ENCODE measurements around the gene PRR29. TPM values are rescaled to one million over a fixed set of nuclear protein-coding genes. Genes with fewer than 3 reads are reported as not detected.

The PRR29 gene
- total RNA-seq, 5 donors from 2014 or later (not counting 1 experiment from before 2014, with no cell fraction given), result 0.50 to 1.9 (median 1.1) TPM

- peaks cover 0 to 11% of the 10 kb centered on the region in 2 experiments for H3K4me1 ChIP-seq (ENCODE audit: control insufficient read depth in 1 of 2, extremely low read depth in 1 of 2, insufficient read depth in 2 of 2, low read length in 2 of 2)
- no peaks in the 10 kb centered on the region for H3K36me3 ChIP-seq (ENCODE audit: control insufficient read depth in 2 of 2, extremely low read depth in 1 of 2, insufficient read depth in 1 of 2, low read length in 1 of 2)
- Mint-ChIP-seq H3K27ac (no peak overlapping the region), H3K4me3 (no peak overlapping the region), H3K9me3 (no peaks in the 10 kb centered on the region), H3K27me3 (no peaks in the 10 kb centered on the region), H3K4me1 (peaks cover 0 to 14% (median 2%) of the 10 kb centered on the region in 3 donors), H3K36me3 (no peaks in the 10 kb centered on the region)
- ChIA-PET CTCF (no interaction called here), POLR2A (no interaction called here)
- H3K9me3 ChIP-seq, result no peaks in the 10 kb centered on the region
- H3K27ac ChIP-seq (ENCODE audit: low read length), result no peak overlapping the region
- no peak overlapping the region for H3K4me3 ChIP-seq (ENCODE audit: control insufficient read depth in 1 of 2, extremely low read depth in 1 of 2, low read length in 1 of 2)
- H3K27me3 ChIP-seq (replicated peaks in 1 of 2; ENCODE audit: control insufficient read depth in 2 of 2, extremely low read depth in 1 of 2, insufficient read depth in 2 of 2, low read length in 1 of 2), result peaks cover 0 to 16% of the 10 kb centered on the region in 2 experiments
- DNase-seq, result no peak
- ATAC-seq (replicated peaks in 1 of 4), result no peak
- 91% methylated on average over 6 of the region's 6 CpGs for WGBS (ENCODE audit: insufficient coverage)
These were observed 24.9 kb upstream of the PRR29 start for GRCh38 chr17:63973247-63973646.

- Histone ChIP-seq H3K9me3 (no peaks in the 10 kb centered on the region), H3K27ac (ENCODE audit: low read length) (no peak overlapping the region), H3K27me3 (replicated peaks in 1 of 2; ENCODE audit: control insufficient read depth in 2 of 2, extremely low read depth in 1 of 2, insufficient read depth in 2 of 2, low read length in 1 of 2) (peaks cover 0 to 16% of the 10 kb centered on the region in 2 experiments), H3K36me3 (ENCODE audit: control insufficient read depth in 2 of 2, extremely low read depth in 1 of 2, insufficient read depth in 1 of 2, low read length in 1 of 2) (no peaks in the 10 kb centered on the region), H3K4me1 (ENCODE audit: control insufficient read depth in 1 of 2, extremely low read depth in 1 of 2, insufficient read depth in 2 of 2, low read length in 2 of 2) (peaks cover 0 to 11% of the 10 kb centered on the region in 2 experiments), H3K4me3 (ENCODE audit: control insufficient read depth in 1 of 2, extremely low read depth in 1 of 2, low read length in 1 of 2) (no peak overlapping the region)
- no peak for DNase-seq
- Mint-ChIP-seq H3K36me3 (no peaks in the 10 kb centered on the region), H3K9me3 (no peaks in the 10 kb centered on the region), H3K27ac (peak overlapping the region in 1 of 2 donors; percentile 27), H3K4me1 (peaks cover 0 to 14% (median 2%) of the 10 kb centered on the region in 3 donors), H3K27me3 (no peaks in the 10 kb centered on the region), H3K4me3 (no peak overlapping the region)
- POLR2A ChIA-PET, result no interaction called here
- ATAC-seq (replicated peaks in 1 of 4), result no peak
- 81% methylated on average over 11 of the region's 12 CpGs for WGBS (ENCODE audit: insufficient coverage)
- CTCF ChIA-PET, result interaction anchor here in 1 of 2 donors (0.5 kb wide), 1 partner anchor 791 kb away, joined by 4 read pairs; no protein-coding TSS in a partner anchor
These were observed 24.1 kb upstream of the PRR29 start for GRCh38 chr17:63973930-63974593.

GRCh38 chr17:63974594-63975192 lies 23.5 kb upstream of the PRR29 start:
- Mint-ChIP-seq H3K36me3 (no peaks in the 10 kb centered on the region), H3K27me3 (no peaks in the 10 kb centered on the region), H3K27ac (peak overlapping the region in 1 of 2 donors; percentile 33), H3K4me3 (no peak overlapping the region), H3K9me3 (no peaks in the 10 kb centered on the region), H3K4me1 (peaks cover 0 to 14% (median 2%) of the 10 kb centered on the region in 3 donors)
- POLR2A ChIA-PET, result no interaction called here
- peaks cover 0 to 16% of the 10 kb centered on the region in 2 experiments for H3K27me3 ChIP-seq (replicated peaks in 1 of 2; ENCODE audit: control insufficient read depth in 2 of 2, extremely low read depth in 1 of 2, insufficient read depth in 2 of 2, low read length in 1 of 2)
- WGBS (ENCODE audit: insufficient coverage), result 76% methylated on average over 9 of the region's 10 CpGs
- DNase-seq (no peak), ATAC-seq (replicated peaks in 1 of 4) (no peak)
- H3K4me1 ChIP-seq (ENCODE audit: control insufficient read depth in 1 of 2, extremely low read depth in 1 of 2, insufficient read depth in 2 of 2, low read length in 2 of 2), result peaks cover 0 to 11% of the 10 kb centered on the region in 2 experiments
- H3K36me3 ChIP-seq (ENCODE audit: control insufficient read depth in 2 of 2, extremely low read depth in 1 of 2, insufficient read depth in 1 of 2, low read length in 1 of 2), result no peaks in the 10 kb centered on the region
- CTCF ChIA-PET, result interaction anchor here (0.5 to 1.6 kb wide), 2 partner anchors 55 to 790 kb away, joined by 4 to 5 read pairs; no protein-coding TSS in a partner anchor
- no peak overlapping the region for H3K27ac ChIP-seq (ENCODE audit: low read length)
- H3K4me3 ChIP-seq (ENCODE audit: control insufficient read depth in 1 of 2, extremely low read depth in 1 of 2, low read length in 1 of 2), result no peak overlapping the region
- H3K9me3 ChIP-seq, result no peaks in the 10 kb centered on the region

- CTCF ChIA-PET, result interaction anchor here in 1 of 2 donors (1.6 kb wide), 1 partner anchor 56 kb away, joined by 5 read pairs; no protein-coding TSS in a partner anchor
- Histone ChIP-seq H3K27ac (ENCODE audit: low read length) (no peak overlapping the region), H3K36me3 (ENCODE audit: control insufficient read depth in 2 of 2, extremely low read depth in 1 of 2, insufficient read depth in 1 of 2, low read length in 1 of 2) (no peaks in the 10 kb centered on the region), H3K4me1 (ENCODE audit: control insufficient read depth in 1 of 2, extremely low read depth in 1 of 2, insufficient read depth in 2 of 2, low read length in 2 of 2) (peaks cover 0 to 5% of the 10 kb centered on the region in 2 experiments), H3K9me3 (no peaks in the 10 kb centered on the region), H3K4me3 (ENCODE audit: control insufficient read depth in 1 of 2, extremely low read depth in 1 of 2, low read length in 1 of 2) (no peak overlapping the region), H3K27me3 (replicated peaks in 1 of 2; ENCODE audit: control insufficient read depth in 2 of 2, extremely low read depth in 1 of 2, insufficient read depth in 2 of 2, low read length in 1 of 2) (peaks cover 0 to 16% of the 10 kb centered on the region in 2 experiments)
- Mint-ChIP-seq H3K4me3 (no peak overlapping the region), H3K36me3 (no peaks in the 10 kb centered on the region), H3K4me1 (peaks cover 0 to 14% (median 2%) of the 10 kb centered on the region in 3 donors), H3K27me3 (no peaks in the 10 kb centered on the region), H3K27ac (no peak overlapping the region), H3K9me3 (no peaks in the 10 kb centered on the region)
- 36% methylated on average over 2 of the region's 2 CpGs for WGBS (ENCODE audit: insufficient coverage)
- POLR2A ChIA-PET, result interaction anchor here in 1 of 2 donors (0.6 kb wide), 1 partner anchor 147 kb away, joined by 3 read pairs; no protein-coding TSS in a partner anchor
- DNase-seq (no peak), ATAC-seq (replicated peaks in 1 of 4) (no peak)
These were observed 22.5 kb upstream of the PRR29 start for GRCh38 chr17:63975541-63976092.

- ATAC-seq (replicated peaks in 1 of 4), result no peak
- Histone ChIP-seq H3K36me3 (ENCODE audit: control insufficient read depth in 2 of 2, extremely low read depth in 1 of 2, insufficient read depth in 1 of 2, low read length in 1 of 2) (no peaks in the 10 kb centered on the region), H3K9me3 (no peaks in the 10 kb centered on the region), H3K4me3 (ENCODE audit: control insufficient read depth in 1 of 2, extremely low read depth in 1 of 2, low read length in 1 of 2) (no peak overlapping the region), H3K4me1 (ENCODE audit: control insufficient read depth in 1 of 2, extremely low read depth in 1 of 2, insufficient read depth in 2 of 2, low read length in 2 of 2) (peaks cover 0 to 2% of the 10 kb centered on the region in 2 experiments), H3K27me3 (replicated peaks in 1 of 2; ENCODE audit: control insufficient read depth in 2 of 2, extremely low read depth in 1 of 2, insufficient read depth in 2 of 2, low read length in 1 of 2) (peaks cover 0 to 16% of the 10 kb centered on the region in 2 experiments), H3K27ac (ENCODE audit: low read length) (no peak overlapping the region)
- CTCF ChIA-PET, result no interaction called here
- peaks cover 0 to 14% (median 2%) of the 10 kb centered on the region in 3 donors for H3K4me1 Mint-ChIP-seq
- no peak for DNase-seq
- WGBS (ENCODE audit: insufficient coverage), result 81% methylated on average over 3 of the region's 3 CpGs
- peaks cover 0 to 1% (median 0%) of the 10 kb centered on the region in 3 donors for H3K9me3 Mint-ChIP-seq
- H3K27ac Mint-ChIP-seq, result no peak overlapping the region
- no peaks in the 10 kb centered on the region for H3K36me3 Mint-ChIP-seq
- POLR2A ChIA-PET, result interaction anchor here in 1 of 2 donors (0.6 kb wide), 1 partner anchor 170 kb away, joined by 10 read pairs; no protein-coding TSS in a partner anchor
- no peaks in the 10 kb centered on the region for H3K27me3 Mint-ChIP-seq
- H3K4me3 Mint-ChIP-seq, result no peak overlapping the region
These were observed 21.4 kb upstream of the PRR29 start for GRCh38 chr17:63976702-63977101.

Measured in T-cell (primary cell).